Transverse colon (tissue), 3 donors: ENCODE data around the gene ATP9B.

ENCODE experiments used
- CTCF ChIP-seq, 5 experiments: fragments of 200-600 bp in 3 of 5; fragments of 450-650 bp in 2 of 5; sonication (generic) in 3 of 5; IDR thresholded peaks; 1 replicate in 2 of 5; 2 replicates in 3 of 5; pipeline ENCODE4 v1.5.1; 2016 to 2017; ENCODE audit warnings: antibody characterized with exemption in 5 of 5, inconsistent platforms in 3 of 5, mild to moderate bottlenecking in 2 of 5, moderate library complexity in 1 of 5
- EP300 ChIP-seq: sonication (generic); formaldehyde crosslinking; IDR thresholded peaks from one replicate; pipeline ENCODE4 v1.6.1; 2017; ENCODE audit warnings: antibody characterized with exemption, low read depth
- POLR2A ChIP-seq: fragments of 450-650 bp; IDR thresholded peaks from one replicate; pipeline ENCODE4 v1.6.1; 2016; ENCODE audit warnings: antibody characterized with exemption, mild to moderate bottlenecking, moderate library complexity

- TF ChIP-seq POLR2A: no peak
- no peak for TF ChIP-seq CTCF (IDR thresholded peaks at IDR 0.05)
- TF ChIP-seq EP300: no peak
Measured at GRCh38 chr18:79400091-79400590, 330.9 kb downstream of the ATP9B start.
